Muscle of back (tissue), 11 donors: ENCODE data around the gene IVD. TPM values are rescaled to one million over a fixed set of nuclear protein-coding genes. Genes with fewer than 3 reads are reported as not detected.
"Not testable (repeated sequence)": the region's sequence is repeated elsewhere in the genome, so short reads cannot be mapped to it uniquely, and the experiment has no call there.

ENCODE experiments used
- DNase-seq, 3 donors: peaks; one replicate each; pipeline versions ENCODE4 v3.0.0 to v3.0.0-alpha.2; 2013
- polyA plus RNA-seq, 10 donors: library from polyadenylated mRNA; unstranded; fragments of 120-200 nt; gene quantifications; one replicate each; pipeline ENCODE4 v1.2.1, GENCODE V29; 2013; ENCODE audit not compliant: insufficient read length in 10 of 10

IVD gene
- polyA plus RNA-seq, 10 donors, result 37.2 to 63.6 (median 51.9) TPM

GRCh38 chr15:40436892-40437751 is 31.5 kb downstream of the IVD start:
- peak in 1 of 3 donors; percentile 38 for DNase-seq

DNA sequence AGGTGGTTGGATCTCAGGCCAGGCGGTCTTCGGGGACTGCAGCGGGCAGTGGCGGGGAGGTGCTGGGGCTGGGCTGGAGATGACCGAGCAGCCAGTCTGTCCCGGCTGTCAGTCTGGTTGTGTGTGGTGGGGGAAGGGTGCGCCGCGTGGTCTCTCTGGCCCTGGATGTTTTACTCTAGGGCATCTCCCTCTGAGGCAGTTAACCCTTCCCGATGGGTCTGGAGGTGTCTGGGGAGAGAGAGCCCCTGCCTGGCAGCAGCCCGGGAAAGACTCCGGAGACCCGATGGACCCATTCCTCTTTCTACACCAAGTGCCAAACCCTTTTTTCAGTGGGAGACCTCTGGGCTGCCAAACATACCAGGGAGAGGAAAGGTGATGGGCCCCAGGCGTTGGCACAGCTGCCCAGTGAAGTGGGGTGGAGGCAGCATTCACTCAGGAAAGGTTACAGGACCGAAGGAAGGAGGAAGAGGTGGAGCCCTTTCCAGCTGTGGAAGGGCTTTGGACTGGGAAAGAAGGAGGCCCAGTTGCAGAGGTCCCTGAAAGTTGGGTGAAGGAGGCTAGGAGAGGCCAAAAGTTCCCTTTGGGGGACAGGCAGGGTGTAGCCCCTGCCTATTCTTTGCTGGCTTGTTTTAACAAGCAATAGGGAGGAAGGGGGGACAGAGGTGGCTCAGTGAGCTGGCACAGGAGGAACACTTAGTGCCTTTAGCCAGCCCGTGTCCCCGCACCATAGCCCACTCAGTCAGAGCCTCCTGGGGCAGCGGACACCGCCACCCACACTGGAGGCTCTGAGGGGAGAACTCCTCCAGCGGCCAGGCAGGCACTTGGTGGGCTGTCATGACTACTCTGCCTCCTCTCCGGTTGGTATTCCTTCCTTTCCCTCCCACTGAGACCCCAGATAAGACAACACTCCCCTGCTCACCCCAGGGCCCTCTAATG is 32.4 kb downstream of the IVD start:
- DNase-seq, result no peak

- DNase-seq, result peak in 1 of 3 donors; percentile 19
Measured at GRCh38 chr15:40438712-40439111, 33.1 kb downstream of the IVD start.

- DNase-seq, result peak in 1 of 3 donors; percentile 56
Measured at GRCh38 chr15:40439461-40439959, 33.9 kb downstream of the IVD start.

GRCh38 chr15:40439960-40440742 is 34.6 kb downstream of the IVD start:
- DNase-seq, result peak in 1 of 3 donors; percentile 69

DNA sequence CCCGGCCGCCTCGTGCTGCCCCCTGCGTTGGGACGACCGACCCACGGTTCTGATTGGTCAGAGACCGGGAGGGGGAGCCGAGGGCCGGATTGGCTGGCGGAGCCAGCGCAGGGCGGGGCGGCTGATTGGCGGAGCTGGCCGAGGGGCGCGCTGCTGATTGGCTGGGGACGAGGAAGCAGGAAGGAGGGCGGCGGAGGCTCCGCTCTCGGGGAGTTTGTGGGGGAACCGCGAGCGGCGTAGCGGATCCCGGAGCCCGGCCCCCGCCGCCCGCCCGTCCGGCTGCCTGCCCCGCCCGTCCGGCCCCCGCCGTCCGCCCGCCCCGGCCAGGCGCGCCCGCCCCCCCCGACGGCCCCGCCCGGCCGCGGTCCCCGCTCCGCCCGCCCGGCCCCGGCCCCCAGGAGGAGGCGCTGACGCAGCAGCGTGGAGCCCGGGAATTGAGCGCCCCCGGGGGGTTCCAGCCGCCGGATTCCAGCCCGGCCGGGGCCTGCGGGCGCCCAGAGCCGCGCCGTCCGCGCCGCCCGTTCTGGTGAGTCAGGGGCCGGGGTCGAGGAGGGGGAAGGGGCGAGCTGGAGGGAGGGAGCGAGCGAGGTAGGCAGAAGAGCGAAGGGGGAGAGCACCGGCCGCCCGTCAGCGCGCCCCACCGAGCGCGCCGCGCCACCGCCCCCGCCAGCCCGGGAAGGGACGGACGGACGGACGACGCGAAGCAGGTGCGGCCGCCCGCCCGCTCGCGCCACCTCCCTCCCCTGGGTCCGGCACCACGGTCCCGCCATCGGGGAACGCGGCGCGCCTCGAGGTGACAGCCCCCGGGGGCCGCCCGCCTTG is 35.4 kb downstream of the IVD start, which contains the start of gene BAHD1:
TSS of gene BAHD1 (plus strand) at position 211 of the 822 bp plus-strand sequence. CDS start 17,512 bp downstream, outside the sequence.
- peak; percentile 94 to 97 (median 96) for DNase-seq

DNA sequence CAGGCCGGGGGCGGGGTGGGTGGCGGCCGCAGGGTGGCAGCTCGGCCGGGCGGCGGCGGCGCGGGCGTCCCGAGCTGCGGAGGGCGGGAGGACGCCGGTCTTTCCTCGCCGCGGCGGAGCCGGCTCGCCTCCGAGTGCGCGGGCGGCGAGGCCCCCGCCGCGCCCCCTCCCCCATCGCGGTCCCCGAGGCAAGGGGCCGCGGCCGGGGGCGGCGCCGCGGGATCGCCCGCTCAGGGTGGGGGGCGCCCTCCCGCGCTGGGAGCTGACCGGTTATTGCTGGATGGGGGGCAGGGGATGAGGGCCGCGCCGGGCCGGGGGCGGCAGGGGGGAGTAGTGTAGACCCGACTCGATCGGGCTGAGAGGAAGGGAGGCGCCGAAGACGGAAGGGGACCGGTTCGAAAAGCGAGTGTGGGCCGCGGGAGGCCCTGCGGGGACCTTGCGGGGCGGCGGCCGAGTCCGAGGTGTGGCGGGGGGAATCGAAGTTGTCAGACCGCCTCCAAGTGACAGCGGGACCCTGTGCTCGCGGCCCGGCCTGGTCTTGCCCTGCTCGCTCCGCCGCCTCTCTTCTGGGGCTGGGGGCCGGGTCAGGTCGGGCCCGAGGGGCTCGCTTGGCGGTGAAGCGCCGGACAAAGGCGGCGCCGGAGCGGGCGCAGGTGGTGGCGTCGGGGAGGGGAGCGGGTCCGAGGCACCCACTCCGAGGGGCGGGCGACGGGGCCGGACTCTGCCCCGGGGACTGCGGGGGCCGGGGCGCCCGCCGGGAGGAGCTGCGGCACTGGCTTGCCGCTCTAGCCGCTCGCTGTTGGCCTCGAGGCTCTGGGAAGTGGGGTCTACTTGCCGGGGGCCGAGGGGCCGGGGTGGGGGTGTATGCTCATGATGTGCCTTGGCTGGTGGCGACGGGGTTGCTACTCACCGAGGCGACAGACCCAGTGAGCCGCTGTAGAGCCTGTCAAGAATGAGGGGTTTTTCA is 36.3 kb downstream of the IVD start:
- peak in 1 of 3 donors; percentile 57 for DNase-seq

DNA sequence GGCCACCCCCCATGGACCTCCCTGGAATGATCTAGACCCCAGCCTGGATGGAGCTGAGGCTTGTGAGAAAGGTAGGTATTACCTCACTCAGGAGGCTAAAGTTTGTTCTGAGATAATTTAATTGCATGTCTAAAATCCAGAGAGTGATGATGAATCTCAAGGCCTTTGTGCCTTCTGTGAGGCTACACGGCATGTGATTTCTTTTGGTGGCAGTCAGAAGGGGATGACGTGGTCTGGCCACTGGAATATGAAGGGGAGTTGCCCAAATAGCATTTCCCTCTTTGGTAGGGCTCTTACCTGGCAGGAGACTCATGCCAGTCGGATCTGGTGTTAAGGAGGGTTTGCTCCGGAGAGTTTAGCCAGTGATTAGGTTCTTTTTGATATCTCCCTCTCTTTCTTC is 37.7 kb downstream of the IVD start:
- no peak for DNase-seq

GRCh38 chr15:40443846-40444245 is 38.3 kb downstream of the IVD start:
- no peak for DNase-seq

GRCh38 chr15:40444736-40445135 is 39.1 kb downstream of the IVD start:
- DNase-seq, result no peak

- no peak for DNase-seq
Measured at GRCh38 chr15:40445421-40445922, 39.9 kb downstream of the IVD start.

GRCh38 chr15:40446144-40446543 is 40.5 kb downstream of the IVD start:
- DNase-seq, result no peak

DNA sequence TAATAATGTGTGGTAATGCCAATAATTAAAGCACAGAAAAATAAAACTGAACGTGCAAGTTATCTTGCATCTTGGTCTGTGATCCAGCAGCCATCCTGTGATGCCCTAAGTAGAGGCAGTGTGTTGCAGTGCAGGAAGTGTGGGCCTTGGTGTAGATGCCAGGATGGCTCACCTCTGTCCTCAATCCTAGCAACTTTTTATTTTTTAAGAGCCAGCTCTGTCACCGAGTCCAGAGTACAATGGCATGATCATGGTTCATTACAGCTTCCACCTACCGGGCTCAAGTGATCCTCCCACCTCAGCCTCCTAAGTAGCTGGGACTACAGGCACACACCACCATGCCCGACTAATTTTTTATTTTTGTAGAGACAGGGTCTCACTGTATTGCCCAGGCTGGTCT is 42.8 kb downstream of the IVD start:
- no peak for DNase-seq

GRCh38 chr15:40449275-40449674 is 43.7 kb downstream of the IVD start:
- DNase-seq, result no peak

- no peak for DNase-seq
Measured at GRCh38 chr15:40450047-40450446, 44.5 kb downstream of the IVD start.

DNA sequence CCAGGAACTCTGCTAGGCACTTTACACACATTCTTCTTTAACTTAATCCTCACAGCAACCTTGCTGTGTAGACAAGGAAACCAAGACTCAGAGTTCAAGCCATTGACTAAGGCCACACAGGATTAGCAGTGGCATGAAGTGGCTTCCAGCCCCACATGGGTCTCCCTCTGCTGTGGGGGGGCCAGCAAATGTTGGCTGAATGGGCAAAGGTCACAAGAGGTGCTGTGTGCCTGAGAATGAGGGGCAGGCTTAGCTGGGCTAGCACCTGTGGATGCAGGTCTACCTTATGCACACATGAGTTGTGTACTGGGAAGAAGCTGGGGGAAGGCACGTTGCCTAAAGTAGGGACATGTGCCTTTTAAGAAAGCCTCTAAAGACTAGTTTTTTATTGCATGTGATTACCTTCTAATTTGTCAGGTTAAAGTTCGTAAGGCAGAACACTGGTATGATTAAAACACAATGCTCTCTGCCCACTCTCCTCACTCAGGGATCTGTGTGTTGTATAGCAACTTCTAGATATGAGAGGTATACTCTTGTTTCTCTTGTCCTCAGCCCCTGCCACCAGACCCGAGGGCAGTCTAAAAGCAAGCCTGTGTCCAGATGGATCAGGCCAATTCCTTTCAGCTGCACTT is 46.0 kb downstream of the IVD start:
- no peak for DNase-seq

DNA sequence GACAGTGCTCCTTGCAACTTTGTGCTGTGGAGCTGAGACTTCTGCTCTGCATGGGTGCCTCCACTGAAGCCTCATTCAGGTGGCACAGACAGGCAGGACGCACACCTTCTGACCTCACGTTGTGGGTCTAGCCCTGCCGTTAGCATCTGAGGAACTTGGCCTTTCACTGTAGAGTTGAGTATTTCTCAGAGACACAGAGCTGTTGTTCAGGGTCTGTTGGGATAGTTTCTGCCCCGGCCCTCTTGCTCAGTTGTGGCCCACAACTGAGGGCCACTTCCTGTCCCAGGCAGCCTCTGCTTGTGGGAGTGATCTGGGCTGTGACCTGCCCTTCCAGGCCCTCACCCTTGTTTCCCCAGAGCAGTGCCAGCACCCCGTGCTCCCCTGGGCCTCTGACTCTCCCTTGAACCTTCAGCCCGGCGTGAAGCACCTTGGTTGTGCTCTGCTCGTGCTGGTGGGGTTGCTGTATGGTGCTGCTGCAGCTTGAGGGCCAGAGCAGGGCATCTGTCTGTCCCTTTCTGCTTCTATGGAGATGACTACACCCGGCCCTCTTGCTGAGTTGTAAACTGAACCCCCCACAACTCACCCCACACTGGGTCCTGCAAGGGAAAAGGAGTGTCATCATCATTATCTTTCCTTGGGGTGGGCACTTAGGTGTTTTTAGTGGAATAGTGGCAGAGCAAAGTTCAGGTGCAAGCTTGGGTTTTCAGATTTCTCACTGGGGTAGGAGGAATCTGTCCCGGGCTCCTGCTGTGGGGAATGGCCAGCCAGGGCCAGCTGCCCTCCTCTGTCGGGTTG is 46.9 kb downstream of the IVD start:
- DNase-seq, result no peak

- DNase-seq, result not testable (repeated sequence)
Measured at GRCh38 chr15:40453941-40454340, 48.3 kb downstream of the IVD start.
